ENCODE results near the gene ARGLU1. TPM values are rescaled to one million over a fixed set of nuclear protein-coding genes. Genes with fewer than 3 reads are reported as not detected.
A peak's percentile ranks its signal among the peaks of the same experiment; 100 is the strongest.

ARGLU1 gene
- total RNA-seq, 4 donors from 2014 or later, result 95.4 to 233 (median 126) TPM

DNA sequence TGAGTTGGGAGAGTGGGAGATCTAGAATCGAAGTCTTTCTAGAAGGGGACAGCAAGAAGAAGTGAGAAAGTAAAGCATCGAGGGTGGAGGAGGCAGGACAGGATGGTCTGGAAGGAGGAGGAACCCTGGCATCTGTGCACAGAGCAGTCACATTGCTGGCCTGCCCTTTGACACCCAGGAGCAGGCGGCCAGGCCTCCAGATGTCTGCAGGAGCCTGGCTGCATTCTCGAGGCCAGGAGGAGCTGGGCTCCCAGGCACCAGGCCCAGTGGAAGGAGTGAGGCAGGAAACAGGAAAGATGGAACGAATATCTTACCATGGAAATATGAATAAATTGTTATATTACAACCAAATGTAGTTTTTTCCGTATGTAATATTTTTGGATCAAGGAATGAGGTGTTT, 27.7 kb upstream of the ARGLU1 start:
- Histone ChIP-seq H3K4me3 (no peak overlapping the region), H3K4me1 (no peaks in the 10 kb centered on the region), H3K36me3 (no peaks in the 10 kb centered on the region), H3K27ac (no peak overlapping the region), H3K9me3 (no peaks in the 10 kb centered on the region), H3K27me3 (no peaks in the 10 kb centered on the region)
- DNase-seq, result no peak
- no peak for TF ChIP-seq CTCF (IDR thresholded peaks at IDR 0.05)
- no peak for TF ChIP-seq POLR2A (IDR thresholded peaks at IDR 0.05)

DNA sequence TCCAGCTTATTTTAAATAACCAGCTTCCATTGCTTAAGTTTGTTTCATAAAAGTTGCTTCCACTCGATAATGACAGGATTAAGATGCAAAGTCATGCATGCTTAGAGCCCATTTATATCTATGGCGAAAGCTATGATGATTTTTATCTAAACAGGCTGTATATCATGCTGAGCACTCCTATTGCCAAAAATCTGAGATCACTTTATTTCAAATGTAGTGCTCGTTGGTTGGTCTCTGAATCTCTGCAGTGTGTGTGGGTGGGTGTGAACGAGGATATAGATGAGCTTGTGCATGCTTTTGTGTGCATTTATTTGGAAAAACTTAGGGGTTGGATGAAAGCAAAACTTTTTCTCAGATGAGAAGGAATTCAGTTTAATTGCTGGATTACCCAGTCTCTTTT, 27.0 kb upstream of the ARGLU1 start:
- H3K9me3 ChIP-seq, result no peaks in the 10 kb centered on the region
- no peaks in the 10 kb centered on the region for H3K36me3 ChIP-seq
- no peak for DNase-seq
- H3K4me3 ChIP-seq, result no peak overlapping the region
- H3K4me1 ChIP-seq, result no peaks in the 10 kb centered on the region
- H3K27ac ChIP-seq, result no peak overlapping the region
- TF ChIP-seq CTCF (IDR thresholded peaks at IDR 0.05) (no peak), POLR2A (IDR thresholded peaks at IDR 0.05) (no peak)
- no peaks in the 10 kb centered on the region for H3K27me3 ChIP-seq

DNA sequence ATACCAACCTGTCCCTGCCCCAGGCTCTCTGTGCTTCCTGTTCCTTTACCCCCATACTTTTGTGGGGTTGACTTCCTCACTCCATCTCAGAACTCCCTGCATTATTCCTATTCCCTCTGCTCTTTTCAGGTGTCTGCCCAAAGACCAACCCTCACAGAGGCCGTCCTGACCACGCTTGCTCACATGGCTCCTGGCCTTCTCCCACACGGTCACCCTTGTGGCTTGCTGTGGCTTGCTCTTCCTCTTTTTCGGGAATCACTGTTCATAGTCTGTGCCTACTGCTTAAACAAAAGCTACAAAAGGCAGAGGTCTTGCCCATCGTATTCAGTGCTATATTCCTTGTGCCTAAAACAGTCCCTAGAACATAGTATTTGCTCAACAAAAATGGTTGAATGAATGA, 25.2 kb upstream of the ARGLU1 start:
- Histone ChIP-seq H3K36me3 (no peaks in the 10 kb centered on the region), H3K27ac (no peak overlapping the region), H3K27me3 (no peaks in the 10 kb centered on the region), H3K4me3 (no peak overlapping the region), H3K9me3 (no peaks in the 10 kb centered on the region), H3K4me1 (no peaks in the 10 kb centered on the region)
- TF ChIP-seq CTCF (IDR thresholded peaks at IDR 0.05) (no peak), POLR2A (IDR thresholded peaks at IDR 0.05) (no peak)
- DNase-seq, result no peak

DNA sequence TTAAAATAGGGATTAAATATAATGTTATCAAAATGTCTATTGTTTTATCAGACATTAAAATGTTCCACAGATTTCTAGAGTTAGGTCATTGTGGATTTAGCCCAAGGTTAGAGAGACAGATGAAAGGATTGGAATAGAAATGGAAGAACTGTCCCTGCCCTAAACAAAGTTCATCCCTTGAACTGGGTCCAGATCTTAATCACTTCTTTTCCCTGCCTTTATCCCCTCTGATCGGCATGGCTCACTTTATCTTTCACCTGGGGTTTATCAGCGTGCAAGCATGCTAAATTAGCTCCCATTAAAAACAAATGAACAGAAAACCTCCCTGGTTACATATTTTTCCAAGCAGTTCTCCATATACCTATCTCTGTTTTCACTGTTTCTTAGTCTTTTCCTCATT, 23.4 kb upstream of the ARGLU1 start:
- H3K9me3 ChIP-seq, result peaks cover 0 to under 1% (median 0%) of the 10 kb centered on the region in 4 donors
- H3K27me3 ChIP-seq, result no peaks in the 10 kb centered on the region
- H3K36me3 ChIP-seq, result no peaks in the 10 kb centered on the region
- no peak for TF ChIP-seq POLR2A (IDR thresholded peaks at IDR 0.05)
- TF ChIP-seq CTCF (IDR thresholded peaks at IDR 0.05), result no peak
- H3K4me3 ChIP-seq, result no peak overlapping the region
- no peak overlapping the region for H3K27ac ChIP-seq
- H3K4me1 ChIP-seq, result no peaks in the 10 kb centered on the region
- no peak for DNase-seq

- Histone ChIP-seq H3K27me3 (no peaks in the 10 kb centered on the region), H3K4me3 (no peak overlapping the region), H3K9me3 (peaks cover 0 to 10% (median 3%) of the 10 kb centered on the region in 4 donors), H3K27ac (no peak overlapping the region), H3K36me3 (no peaks in the 10 kb centered on the region), H3K4me1 (no peaks in the 10 kb centered on the region)
- TF ChIP-seq CTCF (IDR thresholded peaks at IDR 0.05) (no peak), POLR2A (IDR thresholded peaks at IDR 0.05) (no peak)
- no peak for DNase-seq
These were observed 21.8 kb upstream of the ARGLU1 start for GRCh38 chr13:106589716-106590115.

DNA sequence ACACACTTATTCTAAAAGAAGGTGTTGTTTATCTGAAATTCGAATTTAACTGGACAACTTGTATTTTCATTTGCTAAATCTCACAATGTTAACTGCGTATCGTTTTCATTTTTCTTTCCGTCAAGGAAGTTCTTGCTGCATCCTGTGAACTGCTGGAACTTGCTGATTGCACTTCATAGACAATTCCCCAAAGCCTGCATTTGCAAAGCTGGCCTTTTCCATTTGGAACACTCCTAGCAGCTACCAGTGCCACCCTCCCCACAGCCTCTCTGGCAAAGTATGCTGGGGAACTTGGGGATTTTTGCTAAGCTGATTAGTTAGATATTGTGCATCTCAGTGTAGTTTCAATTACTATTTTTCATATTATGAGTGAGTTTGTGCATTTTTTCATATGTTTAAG, 20.4 kb upstream of the ARGLU1 start:
- TF ChIP-seq CTCF (IDR thresholded peaks at IDR 0.05) (no peak), POLR2A (IDR thresholded peaks at IDR 0.05) (no peak)
- peaks cover 0 to 10% (median 3%) of the 10 kb centered on the region in 4 donors for H3K9me3 ChIP-seq
- peak overlapping the region in 2 of 4 donors; percentile 40 to 46 for H3K27ac ChIP-seq
- H3K4me3 ChIP-seq, result no peak overlapping the region
- H3K36me3 ChIP-seq, result no peaks in the 10 kb centered on the region
- no peak for DNase-seq
- H3K27me3 ChIP-seq, result no peaks in the 10 kb centered on the region
- H3K4me1 ChIP-seq, result no peaks in the 10 kb centered on the region
